Heart right ventricle (tissue), 16 donors: Measurements from ENCODE around the gene DDA1. TPM values are rescaled to one million over a fixed set of nuclear protein-coding genes. Genes with fewer than 3 reads are reported as not detected.
A peak's percentile ranks its signal among the peaks of the same experiment; 100 is the strongest.

ENCODE experiments used
- ATAC-seq, 8 donors: fragments of 200-7000 bp; cut with Tn5 transposase; one replicate each; pipeline ENCODE4 v1.9.1; 2020; ENCODE audit warnings: mild to moderate bottlenecking in 8 of 8, moderate library complexity in 8 of 8, moderate number of reproducible peaks in 1 of 8
- DNase-seq, 2 donors: peaks; one replicate each; pipeline ENCODE4 v3.0.0-alpha.2; 2020
- H3K27ac ChIP-seq, 10 donors: fragments of 200-600 bp; sonication (generic) in 2 of 10; one replicate each; pipeline versions ENCODE4 v1.5.0 to v1.8.0; 2020 to 2022; ENCODE audit warnings: mild to moderate bottlenecking in 3 of 10
- H3K27me3 ChIP-seq, 7 donors: fragments of 200-600 bp; one replicate each; pipeline ENCODE4 v1.8.0; 2021 to 2022; ENCODE audit warnings: mild to moderate bottlenecking in 2 of 7
- H3K36me3 ChIP-seq, 9 donors: fragments of 200-600 bp; sonication (generic) in 1 of 9; one replicate each; pipeline versions ENCODE4 v1.5.0 to v1.8.0; 2020 to 2022; ENCODE audit warnings: mild to moderate bottlenecking in 2 of 9
- H3K4me1 ChIP-seq, 9 donors: fragments of 200-600 bp; sonication (generic) in 1 of 9; one replicate each; pipeline versions ENCODE4 v1.5.0 to v1.8.0; 2020 to 2022; ENCODE audit warnings: mild to moderate bottlenecking in 4 of 9
- H3K4me3 ChIP-seq, 10 donors: fragments of 200-600 bp; sonication (generic) in 2 of 10; one replicate each; pipeline versions ENCODE4 v1.5.0 to v1.8.0; 2020 to 2022; ENCODE audit warnings: mild to moderate bottlenecking in 7 of 10, moderate library complexity in 2 of 10
- H3K9me3 ChIP-seq, 11 donors: fragments of 200-600 bp in 10 of 11; sonication (generic) in 2 of 11; one replicate each; pipeline versions ENCODE4 v1.5.0 to v1.8.0; 2013 to 2022; ENCODE audit warnings: mild to moderate bottlenecking in 2 of 11, control low read depth in 1 of 11, moderate library complexity in 1 of 11
- WGBS, 2 donors: extraction: QIAGEN DNeasy Blood & Tissue Kit; methylation state at CpG; one replicate each; pipeline ENCODE4 v1.1.7; 2013; ENCODE audit warnings: inconsistent platforms in 1 of 2; 5-methylcytosine and 5-hydroxymethylcytosine counted together
- intact Hi-C, 10 donors: fragments of 100-400 bp; cut with DNase I; formaldehyde crosslinking; loops; one replicate each; pipeline versions ENCODE4 v1.11.1 to v1.14.2; 2022
- polyA plus RNA-seq, 2 donors: library from polyadenylated mRNA; stranded (reverse); fragments of 200-250 nt; gene quantifications; one replicate each; pipeline ENCODE4 v1.2.3, GENCODE V29; 2013
- total RNA-seq, 10 donors: library from RNA; stranded (reverse); fragmentation: NEBNext Ultra II Directional in 3 of 10; extraction: Animal tissue kit (Norgen Biotek cat#: 25700) in 3 of 10; gene quantifications; one replicate each; pipeline versions ENCODE4 v1.2.1 to v1.2.4, GENCODE V29; 2021 to 2023
- TF ChIP-seq, protein P1 (sequence below), 9 donors: fragments of 200-600 bp; sonication (generic) in 2 of 9; IDR thresholded peaks; one replicate each; pipeline versions ENCODE4 v1.5.0 to v1.8.0; 2021 to 2022; ENCODE audit warnings: antibody characterized with exemption in 9 of 9, mild to moderate bottlenecking in 5 of 9, moderate library complexity in 1 of 9
- donor health status: Arrhythmogenic right ventricular cardiomyopathy.
- donor health status: ischemic (EF 13 %, LVEDD 7.1; RV severe dilation, severe dysfunction).
- donor health status: healthy with polysubstance abuse.
- donor health status: DM: no; HTN: yes; CAD: no.
- donor health status: DM: no; HTN: no; CAD: no.
- donor health status: ischemic (EF 25% LVEDD 6.9; RV normal size, moderate dysfunction).
- donor health status: ischemic (EF 25% LVEDD 5.7; RV mildly dilated, moderate dysfunction).
- donor health status: healthy.
- donor health status: DM: yes; HTN: yes; CAD: no.
- donor health status: Ischemic cardiomyopathy.
- donor health status: ischemic (EF 35%, LVEDD 5.7; RV mildly dilated, moderate dysfunction).
- donor health status: nonischemic (EF 11% LVEDD 7.7; RV severe dilation, severe dysfunction).
- donor health status: DM: yes; HTN: yes; CAD: no.
- donor health status: PGD.
- donor health status: ischemic (EF 29% LVEDD 5.4; RV normal size, mild dysfunction).
- donor health status: nonischemic (EF 23%, LVEDD 6.1; RV moderate dilation, normal function).

Gene DDA1
- total and polyA plus RNA-seq, 12 donors = 20.4 to 85.7 (median 34.7) TPM

DNA sequence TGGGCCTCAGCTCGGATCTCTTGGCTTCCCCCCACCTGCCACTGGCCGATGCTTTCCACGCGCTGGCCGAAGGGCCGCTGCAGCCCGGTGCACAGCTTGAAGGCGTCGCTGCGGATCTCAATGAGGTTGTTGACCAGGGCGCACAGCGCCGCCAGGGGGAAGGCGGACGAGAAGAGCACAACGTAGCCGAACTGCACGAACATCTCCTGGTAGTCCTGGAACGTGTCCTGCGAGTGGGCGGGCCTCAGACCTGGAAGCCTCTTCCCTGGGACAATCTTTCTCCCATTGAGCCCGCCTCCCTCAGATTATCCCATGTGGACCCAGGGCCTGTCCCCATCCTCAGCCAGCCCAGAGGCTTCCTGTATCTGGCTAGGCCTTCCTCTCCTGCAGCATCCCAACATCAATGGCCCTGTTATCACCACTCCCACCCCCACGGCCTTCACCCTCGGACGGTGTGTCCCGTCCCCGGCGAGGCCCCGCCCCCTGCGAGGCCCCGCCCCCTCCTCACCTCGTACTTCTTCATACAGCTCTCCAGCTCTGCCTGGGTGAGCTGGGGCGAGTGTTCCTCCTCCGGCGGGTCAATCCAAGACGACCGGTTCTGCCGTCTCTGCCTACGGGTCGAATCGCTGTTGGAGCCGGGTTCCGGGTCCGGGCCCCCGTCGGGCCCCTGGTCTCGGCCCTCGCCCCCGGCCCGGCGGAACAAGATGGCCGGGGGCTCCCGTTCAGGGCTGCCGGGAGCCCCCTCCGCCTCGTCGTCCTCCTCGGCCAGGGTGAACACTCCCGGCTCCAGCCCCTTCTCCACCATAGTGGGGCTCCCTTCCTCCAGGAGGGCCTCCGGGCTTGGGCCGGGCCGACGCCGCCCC, 18.5 kb downstream of the DDA1 start:
- ATAC-seq = peak in 5 of 8 donors; percentile 12 to 50 (median 28)
- 48 to 53% methylated on average over 59 to 64 of the region's 64 CpGs for WGBS, 2 donors

DNA sequence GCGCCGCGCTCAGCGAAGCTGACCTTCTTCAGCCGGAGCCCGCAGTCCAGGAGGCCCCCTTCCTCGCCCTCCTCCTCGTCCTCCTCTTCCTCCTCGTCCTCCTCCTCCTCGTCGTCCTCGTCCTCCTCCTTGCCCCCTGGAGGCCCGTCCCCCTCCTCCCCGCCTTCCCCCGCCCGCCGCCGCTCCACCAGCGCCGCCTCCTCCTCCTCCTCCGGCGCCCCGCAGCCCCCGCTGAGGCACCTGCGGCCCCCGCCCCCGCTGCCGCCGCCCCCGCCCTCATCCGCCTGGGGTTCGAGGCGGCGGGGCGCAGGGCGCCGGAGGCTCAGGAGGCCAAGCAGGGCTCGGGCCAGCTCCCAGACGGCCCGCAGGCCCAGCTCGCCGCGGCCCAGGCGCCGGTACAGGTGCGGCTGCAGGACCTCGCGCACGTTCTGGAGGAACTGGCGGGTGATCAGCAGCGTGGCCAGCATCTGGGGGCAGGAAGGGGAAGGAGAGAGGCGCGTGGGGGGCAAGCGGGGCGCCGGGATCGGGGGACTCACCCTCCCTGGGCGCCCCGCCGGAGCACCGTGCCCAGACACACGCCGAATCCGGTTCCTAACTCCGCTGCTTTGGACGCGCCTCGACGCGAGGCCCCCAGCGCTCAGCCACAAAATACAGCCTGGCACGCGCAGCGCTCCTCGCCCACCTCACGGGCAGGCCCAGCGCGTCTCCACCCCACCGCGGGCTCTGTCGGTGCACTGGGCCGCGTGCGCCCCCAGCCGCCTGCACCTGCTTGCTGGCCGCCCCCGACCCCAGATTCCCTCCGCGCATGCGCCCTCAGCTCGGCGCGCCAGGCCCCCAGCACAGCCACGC, 19.4 kb downstream of the DDA1 start:
- Histone ChIP-seq H3K9me3 (no peaks in the 10 kb centered on the region), H3K4me3 (peak overlapping the region in 6 of 10 donors; percentile 11 to 50 (median 30)), H3K27me3 (peaks cover 0 to 28% (median 0%) of the 10 kb centered on the region in 7 donors), H3K4me1 (peaks cover 0 to 28% (median 3%) of the 10 kb centered on the region in 9 donors), H3K36me3 (peaks cover 0 to 26% (median 0%) of the 10 kb centered on the region in 9 donors), H3K27ac (peak overlapping the region in 1 of 10 donors; percentile 26)
- ATAC-seq (no peak), DNase-seq (no peak)
- TF ChIP-seq, protein P1, sequence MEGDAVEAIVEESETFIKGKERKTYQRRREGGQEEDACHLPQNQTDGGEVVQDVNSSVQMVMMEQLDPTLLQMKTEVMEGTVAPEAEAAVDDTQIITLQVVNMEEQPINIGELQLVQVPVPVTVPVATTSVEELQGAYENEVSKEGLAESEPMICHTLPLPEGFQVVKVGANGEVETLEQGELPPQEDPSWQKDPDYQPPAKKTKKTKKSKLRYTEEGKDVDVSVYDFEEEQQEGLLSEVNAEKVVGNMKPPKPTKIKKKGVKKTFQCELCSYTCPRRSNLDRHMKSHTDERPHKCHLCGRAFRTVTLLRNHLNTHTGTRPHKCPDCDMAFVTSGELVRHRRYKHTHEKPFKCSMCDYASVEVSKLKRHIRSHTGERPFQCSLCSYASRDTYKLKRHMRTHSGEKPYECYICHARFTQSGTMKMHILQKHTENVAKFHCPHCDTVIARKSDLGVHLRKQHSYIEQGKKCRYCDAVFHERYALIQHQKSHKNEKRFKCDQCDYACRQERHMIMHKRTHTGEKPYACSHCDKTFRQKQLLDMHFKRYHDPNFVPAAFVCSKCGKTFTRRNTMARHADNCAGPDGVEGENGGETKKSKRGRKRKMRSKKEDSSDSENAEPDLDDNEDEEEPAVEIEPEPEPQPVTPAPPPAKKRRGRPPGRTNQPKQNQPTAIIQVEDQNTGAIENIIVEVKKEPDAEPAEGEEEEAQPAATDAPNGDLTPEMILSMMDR (IDR thresholded peaks at IDR 0.05) = no peak
- intact Hi-C loops = no loop called here
- 43 to 44% methylated on average over 60 to 94 of the region's 94 CpGs for WGBS, 2 donors

More for the DNA sequence above, 18.5 kb downstream of the DDA1 start:
- Histone ChIP-seq H3K4me1 (peaks cover 0 to 21% (median 0%) of the 10 kb centered on the region in 9 donors), H3K27me3 (peaks cover 0 to 28% (median 0%) of the 10 kb centered on the region in 7 donors), H3K27ac (peak overlapping the region in 1 of 10 donors; percentile 26), H3K36me3 (peaks cover 0 to 26% (median 0%) of the 10 kb centered on the region in 9 donors), H3K9me3 (no peaks in the 10 kb centered on the region), H3K4me3 (peak overlapping the region in 6 of 10 donors; percentile 11 to 50 (median 30))
- TF ChIP-seq, protein P1 (IDR thresholded peaks at IDR 0.05) = peak in 1 of 9 donors; percentile 8
- no peak for DNase-seq
- intact Hi-C loops = no loop called here

DNA sequence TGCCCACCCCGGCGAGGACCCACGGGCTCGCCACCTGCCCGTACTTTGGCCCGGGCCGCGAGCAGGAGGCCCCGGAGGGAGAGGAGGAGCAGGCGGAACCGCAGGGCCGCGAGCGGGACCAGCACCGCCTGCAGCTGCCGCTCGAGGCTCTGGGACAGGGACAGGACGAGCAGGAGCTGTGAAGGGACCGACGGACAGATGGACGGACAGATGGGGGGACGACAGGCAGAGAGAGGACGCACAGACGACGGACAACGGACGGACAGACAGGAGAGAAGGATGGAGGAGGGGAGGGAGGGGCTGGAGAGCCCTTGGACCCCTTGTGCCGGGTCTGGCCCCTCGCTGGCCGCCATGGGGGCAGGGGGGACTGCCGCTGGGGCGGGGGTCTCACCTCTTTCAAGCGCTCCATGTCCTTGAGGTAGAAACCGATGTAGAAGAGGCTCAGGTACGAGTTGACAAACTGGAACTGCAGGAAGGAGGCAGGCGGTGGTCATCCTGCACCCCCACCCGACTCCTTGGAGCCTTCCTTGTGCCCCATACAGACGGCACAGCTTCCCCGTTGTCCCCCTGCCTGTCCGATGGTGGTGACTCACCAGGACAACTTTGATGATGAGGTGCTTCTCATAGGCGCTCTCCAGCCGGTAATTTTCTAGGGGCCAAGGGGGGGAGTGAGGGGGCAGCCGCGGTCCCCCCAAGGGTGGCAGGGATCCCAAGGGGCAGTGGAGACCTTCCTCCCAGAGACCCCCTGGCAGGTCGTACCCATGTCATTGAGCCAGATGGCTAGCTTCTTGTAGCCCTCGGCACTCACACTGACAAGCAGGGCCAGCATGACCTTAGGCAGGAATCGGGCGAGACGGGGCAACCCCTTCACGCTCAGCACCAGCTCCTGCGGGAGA, 20.3 kb downstream of the DDA1 start:
- Histone ChIP-seq H3K36me3 (peaks cover 0 to 26% (median 0%) of the 10 kb centered on the region in 9 donors), H3K27ac (no peak overlapping the region), H3K27me3 (peaks cover 0 to 28% (median 0%) of the 10 kb centered on the region in 7 donors), H3K9me3 (no peaks in the 10 kb centered on the region), H3K4me3 (peak overlapping the region in 1 of 10 donors; percentile 50), H3K4me1 (peaks cover 0 to 28% (median 9%) of the 10 kb centered on the region in 9 donors)
- WGBS, 2 donors = 73 to 75% methylated on average over 51 of the region's 51 CpGs
- intact Hi-C loops = no loop called here
- TF ChIP-seq, protein P1 (IDR thresholded peaks at IDR 0.05) = no peak
- no peak for ATAC-seq
- DNase-seq = no peak
